ENCODE data around the gene SLX9. TPM values are rescaled to one million over a fixed set of nuclear protein-coding genes. Genes with fewer than 3 reads are reported as not detected.

SLX9 gene
- total and polyA plus RNA-seq, 7 donors: 9.7 to 38.8 (median 20.7) TPM

DNA sequence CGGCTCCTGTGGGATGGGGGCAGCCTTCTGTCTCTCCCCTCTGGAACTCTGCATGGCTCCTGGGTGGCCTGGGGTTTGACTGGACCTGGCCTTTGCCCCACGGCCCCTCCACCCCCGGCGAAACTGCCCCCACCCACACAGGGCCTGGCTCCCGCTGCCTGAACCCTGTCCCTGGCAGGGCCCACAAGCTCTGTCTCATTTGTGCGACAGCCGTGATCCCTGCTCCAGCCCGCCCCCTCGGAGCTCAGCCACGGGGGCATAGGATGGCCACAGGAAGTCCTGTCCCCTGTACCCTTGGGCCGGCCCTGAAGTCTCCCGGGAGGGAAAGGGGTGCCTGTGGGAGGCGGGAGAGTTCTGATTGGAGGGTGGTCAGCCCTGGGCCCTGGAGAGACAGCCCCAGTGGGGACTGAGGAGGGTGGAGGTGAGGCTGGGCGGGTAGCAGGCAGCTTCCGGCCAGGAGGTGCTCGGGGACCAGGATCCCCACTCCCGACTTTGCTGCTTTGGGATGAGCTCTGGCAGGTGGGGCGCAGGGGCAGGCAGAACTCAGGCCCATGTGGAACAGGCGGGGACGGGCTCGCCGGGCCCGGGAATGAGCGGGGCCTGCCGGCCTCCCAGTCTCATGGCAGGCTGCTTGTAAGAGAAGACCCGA is 45.1 kb downstream of the SLX9 start:
- H3K36me3 ChIP-seq: no peaks in the 10 kb centered on the region
- no peaks in the 10 kb centered on the region for H3K9me3 ChIP-seq
- H3K4me3 ChIP-seq: no peak overlapping the region
- peak overlapping the region; percentile 6 to 27 (median 17) for H3K27ac ChIP-seq
- TF ChIP-seq EP300 (IDR thresholded peaks at IDR 0.05): no peak
- no peak for TF ChIP-seq POLR2AphosphoS5 (IDR thresholded peaks at IDR 0.05)
- no peak for TF ChIP-seq POLR2A (IDR thresholded peaks at IDR 0.05)
- TF ChIP-seq, protein P1, sequence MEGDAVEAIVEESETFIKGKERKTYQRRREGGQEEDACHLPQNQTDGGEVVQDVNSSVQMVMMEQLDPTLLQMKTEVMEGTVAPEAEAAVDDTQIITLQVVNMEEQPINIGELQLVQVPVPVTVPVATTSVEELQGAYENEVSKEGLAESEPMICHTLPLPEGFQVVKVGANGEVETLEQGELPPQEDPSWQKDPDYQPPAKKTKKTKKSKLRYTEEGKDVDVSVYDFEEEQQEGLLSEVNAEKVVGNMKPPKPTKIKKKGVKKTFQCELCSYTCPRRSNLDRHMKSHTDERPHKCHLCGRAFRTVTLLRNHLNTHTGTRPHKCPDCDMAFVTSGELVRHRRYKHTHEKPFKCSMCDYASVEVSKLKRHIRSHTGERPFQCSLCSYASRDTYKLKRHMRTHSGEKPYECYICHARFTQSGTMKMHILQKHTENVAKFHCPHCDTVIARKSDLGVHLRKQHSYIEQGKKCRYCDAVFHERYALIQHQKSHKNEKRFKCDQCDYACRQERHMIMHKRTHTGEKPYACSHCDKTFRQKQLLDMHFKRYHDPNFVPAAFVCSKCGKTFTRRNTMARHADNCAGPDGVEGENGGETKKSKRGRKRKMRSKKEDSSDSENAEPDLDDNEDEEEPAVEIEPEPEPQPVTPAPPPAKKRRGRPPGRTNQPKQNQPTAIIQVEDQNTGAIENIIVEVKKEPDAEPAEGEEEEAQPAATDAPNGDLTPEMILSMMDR (IDR thresholded peaks at IDR 0.05): no peak
- 44 to 60% methylated on average over 26 of the region's 26 CpGs for WGBS, 2 donors
- H3K27me3 ChIP-seq: no peaks in the 10 kb centered on the region
- peak; percentile 62 for DNase-seq
- intact Hi-C loops (cut with DNase I): no loop called here
- H3K4me1 ChIP-seq: peaks cover 0 to 54% (median 32%) of the 10 kb centered on the region in 4 donors

DNA sequence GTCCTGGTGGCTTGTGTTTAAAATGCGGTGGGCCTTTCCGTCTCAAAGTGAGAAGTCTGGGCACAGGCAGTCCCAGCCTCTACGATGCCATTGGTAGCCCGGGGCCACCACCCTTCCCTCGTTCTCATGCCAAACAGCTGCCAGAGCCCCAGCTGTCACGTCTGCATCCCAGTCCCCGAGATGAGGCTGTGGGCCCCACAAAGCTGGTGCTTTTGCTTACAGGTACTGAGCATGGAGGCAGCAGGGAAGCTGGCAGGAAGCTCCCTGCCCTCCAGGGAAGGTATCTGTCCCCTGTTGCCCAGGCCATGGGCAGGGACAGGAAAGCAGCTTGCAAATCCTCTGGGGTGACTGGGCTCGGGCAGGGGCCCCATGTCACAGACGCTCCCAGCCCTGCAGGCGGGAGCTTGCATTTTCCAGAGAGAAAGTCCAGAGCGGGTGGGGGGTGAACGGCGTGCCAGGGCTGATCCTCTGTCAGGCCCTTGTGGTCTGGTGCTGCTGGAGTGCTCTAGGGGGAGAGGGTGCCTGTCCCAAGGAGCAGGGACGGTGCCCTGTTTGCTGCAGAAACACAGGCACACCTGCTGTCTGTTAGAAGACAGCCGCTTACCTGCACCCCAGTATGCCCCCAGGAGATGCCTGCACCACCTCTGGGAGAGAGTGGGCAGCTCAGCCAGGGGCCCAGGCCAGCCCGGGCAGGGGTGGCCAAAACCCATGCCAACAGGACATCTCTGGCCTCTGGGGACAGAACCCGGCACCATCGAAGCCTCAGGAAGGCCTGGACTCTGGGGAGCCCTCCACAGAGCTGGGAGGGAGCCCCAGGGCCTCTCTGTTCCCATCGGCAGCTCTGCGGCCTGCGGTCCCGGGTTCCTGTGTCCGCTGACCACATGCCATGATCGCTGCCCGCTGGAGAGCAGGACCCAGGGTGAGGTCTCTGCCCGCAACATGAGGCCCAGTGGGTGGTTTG is 45.9 kb downstream of the SLX9 start:
- Histone ChIP-seq H3K27me3 (no peaks in the 10 kb centered on the region), H3K36me3 (no peaks in the 10 kb centered on the region), H3K27ac (peak overlapping the region in 3 of 4 donors; percentile 6 to 20 (median 7)), H3K4me3 (no peak overlapping the region), H3K9me3 (no peaks in the 10 kb centered on the region), H3K4me1 (peaks cover 0 to 62% (median 40%) of the 10 kb centered on the region in 4 donors)
- TF ChIP-seq, protein P1 (IDR thresholded peaks at IDR 0.05): no peak
- TF ChIP-seq EP300 (IDR thresholded peaks at IDR 0.05): no peak
- no peak for TF ChIP-seq POLR2AphosphoS5 (IDR thresholded peaks at IDR 0.05)
- TF ChIP-seq POLR2A (IDR thresholded peaks at IDR 0.05): no peak
- intact Hi-C loops (cut with DNase I): no loop called here
- peak; percentile 61 for DNase-seq
- WGBS, 2 donors: 76 to 79% methylated on average over 26 of the region's 26 CpGs

DNA sequence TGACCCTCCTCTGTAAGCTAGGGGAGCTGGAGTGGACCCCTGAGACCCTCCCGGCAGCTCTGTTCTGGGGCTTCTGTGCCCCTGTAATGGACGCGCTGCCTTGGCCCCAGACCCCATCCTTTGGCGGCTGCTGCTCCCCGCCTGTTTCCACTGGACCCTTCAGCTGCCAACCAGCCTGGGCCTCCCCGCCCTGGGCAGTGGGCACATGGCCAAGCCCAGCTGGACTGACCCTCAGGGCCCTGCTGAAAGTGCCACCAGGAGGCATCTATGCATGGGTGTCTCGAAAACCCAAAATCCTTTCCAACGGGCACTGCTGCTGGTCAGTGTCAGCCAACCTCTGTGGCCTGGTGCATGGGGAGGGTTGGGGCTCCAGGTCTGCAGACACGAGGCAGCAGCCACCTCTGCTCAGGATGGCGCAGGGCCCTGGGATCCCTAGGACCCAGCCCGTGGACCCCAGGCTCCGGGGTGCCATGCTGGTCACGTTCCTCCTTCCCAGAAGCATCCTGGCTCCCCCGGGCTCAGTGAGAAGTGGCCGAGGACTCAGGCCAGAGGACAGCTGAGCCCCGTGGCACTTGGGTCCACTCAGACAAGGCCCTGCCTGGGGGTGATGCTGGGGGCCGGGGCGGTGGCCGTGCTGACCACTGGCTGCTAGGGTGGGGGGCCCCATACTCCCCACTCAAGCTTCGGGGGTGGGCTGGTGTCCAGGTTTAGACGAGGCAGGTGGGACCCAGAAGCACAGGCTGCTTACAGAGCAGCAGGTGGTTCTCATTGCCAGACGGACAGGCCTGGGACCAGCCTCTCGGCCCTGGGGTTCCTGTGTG is 46.9 kb downstream of the SLX9 start:
- WGBS, 2 donors: 69 to 82% methylated on average over 23 of the region's 23 CpGs
- Histone ChIP-seq H3K4me1 (peaks cover 0 to 72% (median 49%) of the 10 kb centered on the region in 4 donors), H3K27me3 (no peaks in the 10 kb centered on the region), H3K36me3 (no peaks in the 10 kb centered on the region), H3K4me3 (no peak overlapping the region), H3K9me3 (no peaks in the 10 kb centered on the region), H3K27ac (peak overlapping the region in 1 of 4 donors; percentile 38)
- intact Hi-C loops (cut with DNase I): no loop called here
- peak; percentile 64 for DNase-seq
- TF ChIP-seq POLR2AphosphoS5 (IDR thresholded peaks at IDR 0.05) (no peak), EP300 (IDR thresholded peaks at IDR 0.05) (no peak), POLR2A (IDR thresholded peaks at IDR 0.05) (no peak)
- TF ChIP-seq, protein P1 (IDR thresholded peaks at IDR 0.05): no peak

DNA sequence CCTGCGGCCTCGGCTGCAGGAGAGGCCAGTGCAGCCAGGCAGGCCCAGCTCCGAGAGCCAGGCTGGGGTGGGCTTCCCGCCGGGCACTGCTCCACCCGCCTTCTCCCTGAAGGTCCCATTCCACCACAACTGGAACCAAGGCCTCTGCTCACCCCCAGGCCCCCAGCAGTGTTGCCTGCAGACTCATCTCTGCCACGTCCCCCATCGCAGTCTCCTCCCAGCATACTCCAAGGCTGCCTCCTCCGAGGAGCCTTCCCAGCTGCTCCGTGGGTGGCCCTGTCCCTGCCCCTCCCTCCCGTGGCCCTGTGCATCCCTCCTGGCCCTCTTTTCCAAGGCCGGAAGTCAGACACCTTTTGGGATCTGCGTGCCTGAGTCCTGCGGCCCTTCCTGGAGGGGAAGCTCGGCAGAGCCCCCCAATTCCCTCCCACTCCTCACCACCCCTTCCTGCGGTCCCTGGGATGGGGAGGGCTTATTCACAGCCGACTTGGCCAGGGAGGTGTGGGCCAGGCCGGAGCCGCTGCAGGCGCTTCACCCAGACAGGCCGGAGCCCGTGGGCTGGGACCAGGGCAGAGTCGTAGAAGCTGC is 47.6 kb downstream of the SLX9 start:
- intact Hi-C loops (cut with DNase I): no loop called here
- DNase-seq: peak; percentile 63
- Histone ChIP-seq H3K4me1 (peaks cover 0 to 78% (median 56%) of the 10 kb centered on the region in 4 donors), H3K4me3 (no peak overlapping the region), H3K27ac (peak overlapping the region in 2 of 4 donors; percentile 15 to 38), H3K9me3 (no peaks in the 10 kb centered on the region), H3K36me3 (no peaks in the 10 kb centered on the region), H3K27me3 (no peaks in the 10 kb centered on the region)
- 74 to 75% methylated on average over 23 of the region's 23 CpGs for WGBS, 2 donors
- TF ChIP-seq, protein P1 (IDR thresholded peaks at IDR 0.05): no peak
- no peak for TF ChIP-seq POLR2A (IDR thresholded peaks at IDR 0.05)

All from sigmoid colon (tissue), 7 donors.